Stimulated activated CD4-positive, alpha-beta T cell treated with anti-CD3 and anti-CD28 coated beads, Interleukin-15, amount 100 ng/mL, for 48 hours (primary cell): ENCODE data around the gene PIH1D1.

Experiments
- DNase-seq, 2 donors: peaks; one replicate each; pipeline ENCODE4 v3.0.0-alpha.2; 2020; ENCODE audit warnings: low read depth in 2 of 2

The PIH1D1 gene

DNA sequence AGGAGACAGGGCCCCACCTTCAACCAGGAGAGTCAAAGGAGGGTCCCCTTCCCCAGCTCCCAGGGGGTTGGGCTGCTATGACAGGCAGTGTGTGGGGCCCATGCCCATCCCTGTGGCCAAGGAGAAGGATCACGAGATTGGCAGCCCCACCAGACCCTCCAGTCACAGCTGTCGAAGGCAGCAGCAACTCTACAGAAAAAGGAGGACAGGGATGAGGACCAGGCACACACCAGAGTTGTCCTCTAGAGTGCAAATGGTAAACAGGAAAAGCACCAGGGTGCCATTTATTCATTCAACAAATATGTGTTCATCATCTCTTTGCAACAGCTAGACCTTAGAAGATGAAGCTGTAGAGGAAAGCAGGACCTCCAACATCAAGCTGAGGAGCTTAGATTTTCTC, 32.4 kb downstream of the PIH1D1 start:
- DNase-seq = no peak

DNA sequence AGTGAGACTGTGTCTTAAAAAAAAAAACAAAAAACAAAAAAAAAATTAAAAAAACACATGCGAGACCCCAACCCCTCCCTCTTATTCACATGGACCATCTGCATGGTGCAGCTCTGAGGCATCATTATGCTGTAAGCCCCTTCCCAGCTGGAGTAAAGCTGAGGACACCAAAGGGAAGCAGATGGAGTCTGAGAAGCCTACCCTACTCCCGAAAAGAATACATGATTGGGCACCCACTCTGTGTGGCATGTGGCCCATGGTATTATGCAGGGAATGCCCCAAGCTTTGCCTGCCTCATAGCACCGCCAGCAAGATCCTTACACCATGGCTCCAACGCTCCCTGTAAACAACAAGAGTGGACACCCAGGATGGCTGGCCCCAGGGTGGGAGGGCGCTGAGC, 33.1 kb downstream of the PIH1D1 start:
- DNase-seq = no peak

DNA sequence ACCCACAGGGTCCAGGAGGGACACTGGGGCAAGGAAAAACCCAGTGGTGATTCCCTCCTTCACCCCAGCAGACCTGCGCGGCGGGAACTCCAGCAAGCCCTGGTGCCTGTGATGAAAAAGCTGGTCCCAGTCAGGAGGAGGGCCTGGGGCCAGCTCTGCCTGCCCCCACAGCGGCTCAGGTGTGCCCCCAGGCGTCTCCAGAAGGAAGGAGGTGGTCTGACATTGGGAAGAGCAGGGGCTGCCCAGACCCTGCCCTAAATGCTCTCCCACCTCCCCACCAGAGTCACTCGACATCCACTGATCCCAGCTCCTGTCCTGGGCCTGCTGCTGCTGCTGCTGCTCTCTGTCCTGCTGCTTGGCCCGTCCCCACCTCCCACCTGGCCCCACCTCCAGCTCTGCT, 34.5 kb downstream of the PIH1D1 start:
- DNase-seq = no peak

DNA sequence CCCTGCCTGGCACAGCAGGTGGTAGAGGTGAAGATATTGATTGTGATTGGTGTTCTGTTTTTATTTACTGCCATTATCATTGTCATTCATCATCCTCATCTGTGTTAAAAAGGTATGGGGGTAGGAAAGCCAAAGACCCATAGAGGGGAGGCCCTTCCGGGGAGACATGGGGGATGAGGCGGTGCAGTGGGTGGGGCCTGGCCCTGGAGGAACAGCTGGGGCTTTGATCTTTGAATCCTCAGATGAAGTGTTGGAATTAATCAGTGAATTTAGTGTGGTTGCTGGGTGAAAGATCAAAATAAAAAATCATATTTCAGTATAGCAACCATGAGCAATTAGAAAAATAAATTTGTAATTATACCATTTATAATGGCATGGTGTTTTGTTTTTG, 35.8 kb downstream of the PIH1D1 start:
- no peak for DNase-seq

DNA sequence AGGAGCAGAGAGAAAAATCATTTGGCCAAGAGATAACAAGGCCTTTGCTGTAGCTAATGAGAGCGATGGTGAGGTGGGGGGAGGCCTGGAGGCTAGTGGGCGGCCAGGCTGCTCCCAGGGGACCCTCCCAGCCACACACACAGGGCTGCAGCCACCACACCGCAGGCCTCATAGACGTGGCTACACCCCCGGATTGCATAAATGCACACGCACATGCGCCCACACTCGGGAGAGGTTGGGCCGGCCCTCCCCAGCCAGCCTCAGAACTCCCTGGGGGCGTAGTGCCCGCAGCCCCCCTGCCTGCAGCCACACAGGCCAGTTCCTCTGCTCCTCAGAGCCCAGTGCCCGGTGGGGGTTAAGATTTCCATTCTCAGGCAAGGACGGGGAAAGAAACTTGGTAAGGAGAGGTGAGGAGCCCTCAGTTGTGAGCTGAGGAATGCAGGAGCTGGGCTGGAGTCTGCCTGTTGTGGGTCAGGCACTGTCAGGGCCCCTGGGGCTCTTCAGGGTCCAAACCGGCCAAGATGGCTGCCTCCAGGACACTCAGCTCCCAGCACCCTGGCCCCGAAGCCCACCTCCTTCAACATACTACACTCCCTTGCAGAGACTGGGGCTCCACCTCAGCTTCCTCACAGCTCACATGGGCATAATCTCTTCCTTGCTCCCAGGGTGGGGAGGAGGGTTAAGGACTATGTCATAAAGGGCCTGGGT, 36.4 kb downstream of the PIH1D1 start:
- no peak for DNase-seq

DNA sequence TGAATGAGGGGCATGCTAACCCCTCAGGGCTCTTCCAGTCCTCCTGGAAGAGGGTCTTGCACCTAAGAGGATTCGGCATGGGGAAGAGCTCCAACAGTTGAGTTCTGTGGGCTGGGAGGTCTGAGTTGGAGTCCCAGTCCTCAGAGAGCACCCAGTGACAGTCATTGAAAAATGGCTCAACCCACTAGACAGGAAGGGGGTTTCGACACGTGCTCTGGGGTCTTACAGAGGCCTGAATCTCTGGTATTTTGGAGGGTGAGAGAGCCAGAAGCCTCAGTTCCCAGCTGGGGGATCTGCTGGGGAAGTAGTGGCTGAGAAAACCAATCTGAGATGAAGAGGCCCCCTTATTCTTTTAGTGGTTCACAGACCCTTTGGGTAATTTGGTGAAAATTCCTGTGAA, 37.4 kb downstream of the PIH1D1 start:
- no peak for DNase-seq

DNA sequence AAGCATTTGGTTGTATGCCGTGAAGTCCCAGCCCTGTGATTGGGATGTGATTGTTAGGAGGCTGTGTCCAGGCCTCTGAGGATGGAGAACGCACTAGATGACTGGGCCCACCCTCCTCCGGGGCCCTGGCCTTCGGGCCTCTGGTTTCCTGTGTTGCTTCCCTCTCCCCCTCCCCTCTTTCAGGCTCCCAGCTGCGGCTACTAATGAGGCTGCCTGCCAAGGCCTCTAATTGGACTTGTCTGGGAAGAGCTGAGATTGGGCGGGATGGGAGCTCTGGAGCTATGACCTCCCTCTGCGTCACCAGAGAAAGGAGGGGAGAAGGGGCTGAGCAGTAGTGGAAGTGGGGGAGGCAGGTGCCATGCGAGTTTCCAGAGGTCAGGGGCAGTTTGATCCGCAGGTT, 38.3 kb downstream of the PIH1D1 start:
- DNase-seq = no peak

DNA sequence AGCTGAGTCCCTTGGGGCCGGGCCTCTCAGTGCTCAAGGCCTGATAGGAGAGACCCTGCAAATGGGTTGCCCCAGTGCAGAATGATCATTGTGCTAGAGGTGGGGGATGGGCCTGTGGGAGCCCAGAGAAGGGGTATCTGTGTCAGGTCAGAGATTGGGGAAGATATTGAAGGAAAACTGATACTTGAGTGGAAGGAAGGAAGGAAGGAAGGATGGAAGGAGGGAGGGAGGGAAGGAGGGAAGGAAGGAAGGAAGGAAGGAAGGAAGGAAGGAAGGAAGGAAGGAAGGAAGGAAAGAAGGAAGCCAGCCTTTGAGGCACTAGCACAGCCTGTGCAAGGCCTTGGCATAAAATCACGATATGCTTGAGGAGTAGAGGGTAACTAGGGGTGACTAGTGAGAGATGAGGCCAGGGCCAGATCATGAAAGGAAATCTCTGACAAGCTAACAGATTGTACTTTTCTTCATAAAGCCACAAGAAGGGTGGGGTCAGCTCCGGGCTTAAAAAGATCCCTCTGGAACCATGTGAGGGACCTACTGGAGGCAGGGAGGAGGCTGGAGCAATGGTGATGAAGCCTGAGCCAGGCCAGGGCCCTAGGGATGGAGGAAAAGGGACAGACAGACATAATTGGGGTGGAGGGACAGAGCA, 39.8 kb downstream of the PIH1D1 start:
- DNase-seq = no peak

DNA sequence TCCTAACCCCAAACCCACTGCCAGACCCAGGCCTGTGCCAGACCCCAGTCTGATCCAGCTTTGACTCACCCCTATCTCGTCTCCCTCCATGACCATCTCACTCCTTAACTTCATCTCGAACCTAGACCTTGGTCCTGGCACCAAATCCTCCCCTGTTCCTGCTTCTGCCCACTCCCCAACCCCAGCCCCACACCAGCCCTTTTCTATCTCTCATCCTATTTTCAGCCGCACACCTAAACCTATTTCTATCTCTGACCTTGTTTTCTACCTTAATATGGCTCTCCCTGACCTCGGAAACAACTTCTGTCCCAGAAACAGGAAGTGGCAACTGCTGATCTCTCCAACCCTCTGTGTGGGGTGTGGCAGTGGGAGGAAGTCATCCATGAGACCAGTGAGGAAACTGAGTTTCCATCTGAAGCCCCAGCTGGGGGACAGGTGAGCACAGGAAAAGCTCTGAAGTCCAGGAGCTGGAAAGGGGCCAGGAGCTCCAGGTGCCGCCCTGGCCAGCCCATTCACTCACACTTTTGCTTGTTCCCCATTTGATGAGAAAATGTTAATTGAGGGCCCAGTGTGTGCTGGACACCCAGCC, 42.1 kb downstream of the PIH1D1 start:
- DNase-seq = no peak

DNA sequence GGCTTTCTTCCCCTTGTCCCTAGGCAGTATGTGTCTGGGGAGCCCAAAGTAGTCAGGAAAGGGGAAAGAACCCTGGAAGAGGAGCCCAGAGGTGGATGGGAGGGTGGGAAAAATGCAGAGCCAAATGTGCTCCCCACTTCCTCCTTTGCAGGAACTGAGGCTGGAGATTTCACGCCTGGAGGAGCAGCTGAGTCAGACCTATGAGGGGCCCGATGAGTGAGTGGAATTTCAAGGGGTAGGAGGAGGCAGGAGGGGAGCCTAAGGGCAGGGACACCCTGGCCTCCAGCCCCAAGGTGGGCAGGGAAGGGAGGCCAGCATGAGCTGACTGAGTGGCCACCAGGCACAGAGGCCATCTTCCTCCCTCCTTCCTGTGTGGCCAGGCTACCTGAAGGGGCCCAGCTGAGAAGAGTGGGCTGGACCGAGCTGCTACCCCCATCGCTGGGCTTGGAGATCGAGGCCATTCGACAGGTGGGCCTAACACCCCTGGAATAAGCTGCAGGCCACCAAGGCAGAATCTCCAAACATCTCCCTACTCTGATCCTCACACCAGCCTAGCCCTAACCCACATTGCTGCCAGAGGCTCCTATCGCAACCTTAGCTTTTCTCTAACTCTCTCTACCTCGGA, 42.7 kb downstream of the PIH1D1 start:
- DNase-seq = no peak

DNA sequence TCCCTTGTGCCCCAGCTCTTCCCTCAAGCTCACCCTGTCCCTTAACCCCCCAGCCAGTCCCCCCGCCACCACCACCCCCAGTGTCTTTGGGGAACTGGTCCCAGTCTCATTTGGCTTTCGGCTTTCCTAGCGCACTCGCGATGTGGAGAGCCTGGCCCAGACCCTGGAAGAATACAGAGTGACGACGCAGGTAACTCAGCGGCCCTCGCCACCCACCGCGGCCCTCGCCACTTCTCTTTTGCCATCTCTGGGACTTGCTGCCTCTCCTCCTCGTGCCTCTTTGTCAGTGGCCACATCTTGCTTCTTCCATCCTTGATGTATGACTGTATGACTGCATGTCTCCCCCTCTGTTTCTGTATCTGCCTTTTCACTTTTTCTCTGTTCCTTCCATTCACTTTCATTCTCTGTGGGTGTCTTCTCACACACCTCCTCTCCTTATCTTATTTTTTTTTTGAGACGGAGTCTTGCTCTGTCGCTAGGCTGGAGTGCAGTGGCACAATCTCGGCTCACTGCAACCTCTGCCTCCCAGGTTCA, 44.1 kb downstream of the PIH1D1 start:
- DNase-seq = no peak

DNA sequence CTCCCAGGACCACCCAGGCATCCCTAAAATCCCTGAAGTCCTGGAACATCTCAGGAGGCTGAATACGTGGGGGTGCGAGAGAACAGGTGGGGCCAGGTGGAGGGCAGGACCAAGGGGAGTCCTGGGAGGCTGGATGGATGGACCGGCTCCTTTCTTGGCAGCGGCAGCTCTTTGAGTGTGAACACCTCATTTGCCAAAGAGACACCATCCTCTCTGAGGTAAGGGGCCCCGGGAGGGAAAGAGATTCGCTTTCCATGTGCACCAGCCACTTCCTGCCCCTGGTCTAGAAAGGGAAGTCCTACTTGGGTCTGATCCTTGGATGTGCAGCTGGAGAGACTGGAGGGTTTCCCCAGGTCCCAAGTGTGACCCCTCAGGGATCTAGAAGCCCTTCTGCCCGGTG, 44.5 kb downstream of the PIH1D1 start:
- DNase-seq = no peak

DNA sequence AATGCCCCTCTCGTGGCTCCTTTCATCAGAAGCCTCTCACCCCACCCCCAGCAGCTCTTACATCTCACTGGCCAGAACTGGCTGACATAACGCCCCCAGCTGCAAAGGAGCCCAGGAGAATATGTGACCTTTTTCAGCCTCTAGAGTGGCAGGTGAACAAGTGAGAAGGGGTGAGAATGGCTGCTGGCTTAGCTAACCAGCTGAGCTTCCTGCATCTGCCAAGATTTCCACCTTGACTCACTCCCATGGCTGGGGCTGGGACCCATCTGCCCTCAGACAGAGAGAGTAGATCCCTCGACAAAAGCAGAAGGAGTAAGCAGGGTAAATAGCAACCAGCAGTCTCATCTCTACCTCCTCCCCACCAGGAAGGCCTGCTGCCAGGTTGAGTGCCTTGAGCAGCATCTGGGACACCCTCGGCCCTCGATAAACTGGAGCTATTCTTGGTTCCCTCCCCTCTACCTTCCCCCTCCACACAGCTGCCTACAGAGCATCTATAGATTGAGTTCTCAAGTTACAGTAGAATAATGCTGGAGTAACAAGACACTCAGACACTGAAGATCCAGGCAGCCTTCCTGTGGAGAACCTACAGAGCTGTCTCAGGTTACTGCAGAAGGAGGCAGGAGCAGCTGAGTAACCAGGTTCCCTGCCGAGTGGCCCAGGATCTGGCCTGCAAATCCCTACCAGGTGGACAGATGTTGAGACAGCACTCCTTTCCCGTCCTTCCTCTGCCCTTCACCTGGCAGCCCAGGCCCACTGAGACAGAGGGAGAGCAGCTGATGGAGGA, 48.0 kb downstream of the PIH1D1 start:
- DNase-seq = no peak

DNA sequence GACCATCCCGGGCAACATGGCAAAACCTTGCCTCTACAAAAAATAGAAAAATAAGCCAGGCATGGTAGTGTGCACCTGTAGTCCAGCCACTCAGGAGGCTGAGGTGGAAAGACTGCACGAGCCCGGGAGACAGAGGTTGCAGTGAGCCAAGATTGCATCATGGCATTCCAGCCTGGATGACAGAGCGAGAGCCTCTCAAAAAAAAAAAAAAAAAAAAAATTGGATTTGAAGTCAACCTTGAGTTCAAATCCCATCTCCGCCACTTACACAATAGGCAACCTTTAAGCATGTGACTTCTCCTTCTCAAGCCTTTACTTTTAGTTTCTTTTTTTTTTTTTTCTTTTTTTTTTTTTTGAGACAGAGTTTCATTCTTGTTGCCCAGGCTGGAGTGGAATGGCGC, 51.6 kb downstream of the PIH1D1 start:
- DNase-seq = no peak

DNA sequence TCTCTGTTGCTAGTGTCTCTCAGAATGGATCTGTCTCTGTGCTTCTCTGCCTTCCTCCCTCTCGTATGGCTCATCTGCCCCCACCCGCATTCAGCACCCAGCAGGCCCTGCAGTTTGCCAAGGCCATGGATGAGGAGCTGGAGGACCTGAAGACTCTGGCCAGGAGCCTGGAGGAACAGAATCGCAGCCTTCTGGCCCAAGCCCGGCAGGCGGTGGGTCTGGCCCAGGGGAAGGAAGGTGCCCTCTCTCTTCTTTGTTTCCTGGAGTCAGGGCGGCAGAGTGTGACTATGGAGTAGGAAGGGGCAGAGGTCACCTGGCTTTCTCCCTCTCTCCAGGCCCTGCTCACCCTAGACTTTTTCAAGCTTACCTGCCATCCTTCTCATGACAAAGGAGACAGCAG, 52.7 kb downstream of the PIH1D1 start:
- no peak for DNase-seq

DNA sequence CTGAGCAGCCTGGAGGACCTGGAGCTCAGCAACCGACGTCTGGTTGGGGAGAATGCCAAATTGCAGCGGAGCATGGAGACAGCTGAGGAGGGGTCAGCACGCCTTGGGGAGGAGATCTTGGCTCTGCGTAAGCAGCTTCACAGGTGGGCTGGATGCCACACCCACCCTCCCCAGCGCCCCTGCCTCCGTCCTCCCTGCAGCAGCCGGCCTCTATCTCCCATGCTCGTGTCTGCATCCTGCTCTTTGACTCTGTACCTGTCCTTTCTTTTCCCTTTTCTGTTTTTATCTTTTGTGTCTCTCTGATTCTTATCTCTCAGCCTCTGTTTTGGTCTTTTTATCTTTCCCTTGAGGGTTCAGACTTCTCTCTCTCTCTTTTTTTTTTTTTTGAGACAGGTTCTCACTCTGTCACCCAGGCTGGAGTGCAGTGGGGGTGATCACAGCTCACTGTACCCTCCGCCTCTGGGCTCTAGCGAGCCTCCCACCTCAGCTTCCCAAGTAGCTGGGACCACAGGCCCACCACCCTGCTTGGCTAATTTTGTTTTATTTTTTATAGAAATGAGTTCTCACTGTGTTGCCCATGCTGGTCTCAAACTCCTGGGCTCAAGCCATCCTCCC, 53.5 kb downstream of the PIH1D1 start:
- no peak for DNase-seq

DNA sequence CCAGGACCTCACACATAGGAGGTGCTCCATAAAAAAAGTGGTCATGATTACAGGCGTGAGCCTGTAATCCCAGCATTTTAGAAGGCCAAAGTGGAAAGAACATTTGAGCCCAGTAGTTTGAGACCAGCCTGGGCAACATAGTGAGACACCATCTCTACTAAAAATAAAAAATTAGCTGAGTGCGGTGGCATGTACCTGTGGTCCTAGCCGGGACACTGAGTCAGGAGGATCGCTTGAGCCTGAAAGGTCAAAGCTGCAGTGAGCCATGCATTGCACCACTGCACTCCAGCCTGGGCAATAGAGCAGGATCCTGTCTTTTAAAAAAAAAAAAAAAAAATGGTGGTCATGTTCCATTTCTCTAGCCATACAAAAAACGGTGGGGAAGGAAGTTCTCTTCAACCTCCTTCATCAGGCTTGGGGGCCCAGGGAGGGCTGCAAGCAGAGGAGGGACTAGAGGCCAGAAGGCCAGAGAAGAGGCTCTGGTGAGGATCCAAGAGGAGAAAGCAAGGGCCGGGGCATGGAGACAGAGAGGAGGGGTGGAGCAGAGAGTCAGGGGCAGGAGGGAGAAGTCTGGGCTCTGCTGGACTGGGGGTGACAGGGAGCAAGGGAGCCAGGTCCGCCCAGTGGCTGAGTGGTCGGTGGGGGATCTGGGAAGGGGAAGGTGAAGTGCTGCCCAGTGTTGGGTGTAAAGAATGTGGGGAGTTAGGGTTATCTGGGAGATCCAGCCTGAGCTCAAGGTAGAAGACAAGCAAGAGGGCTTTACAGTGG, 54.7 kb downstream of the PIH1D1 start:
- DNase-seq = no peak
